ENCODE data around the gene FGG. TPM values are rescaled to one million over a fixed set of nuclear protein-coding genes. Genes with fewer than 3 reads are reported as not detected.

Gene FGG
- total RNA-seq, 2 donors from 2014 or later = not detected

GRCh38 chr4:154564311-154564710 lies 48.1 kb downstream of the FGG start:
- intact Hi-C loops (cut with DNase I, micrococcal nuclease) = no loop called here
- DNase-seq = no peak
- no peak for ATAC-seq

GRCh38 chr4:154562697-154563254 lies 49.7 kb downstream of the FGG start, which contains the start of gene FGB:
Gene FGB, plus strand, starts transcription at chr4:154563011. Its CDS starts 8 bp downstream, at chr4:154563019.
- intact Hi-C loops (cut with DNase I, micrococcal nuclease) = no loop called here
- DNase-seq = no peak
- ATAC-seq = no peak

GRCh38 chr4:154560824-154561231 lies 51.6 kb downstream of the FGG start:
- ATAC-seq (no peak), DNase-seq (no peak)
- intact Hi-C loops (cut with DNase I, micrococcal nuclease) = no loop called here

- intact Hi-C loops (cut with DNase I, micrococcal nuclease) = no loop called here
- ATAC-seq (no peak), DNase-seq (no peak)
Measured at GRCh38 chr4:154560419-154560801, 52.0 kb downstream of the FGG start.

GRCh38 chr4:154559494-154560418 lies 52.7 kb downstream of the FGG start:
- ATAC-seq = peak; percentile 95
- intact Hi-C loops (cut with DNase I, micrococcal nuclease) = loop anchor here (10.0 kb wide), 2 partner anchors 65 to 215 kb away; no protein-coding TSS in a partner anchor
- DNase-seq = peak in 1 of 2 donors; percentile 18

- DNase-seq (no peak), ATAC-seq (no peak)
- intact Hi-C loops (cut with DNase I, micrococcal nuclease) = loop anchor here (10.0 kb wide), 2 partner anchors 66 to 216 kb away; no protein-coding TSS in a partner anchor
Measured at GRCh38 chr4:154559141-154559493, 53.3 kb downstream of the FGG start.

Other genes with a start within 250 kb of the FGG start
- 1 to 10 TPM in 1 of 2 donors, under 1 TPM in 1; 0.43 to 1.5 TPM for gene DCHS2, start 120.9 kb downstream of the FGG start, total RNA-seq
- 10 to 100 TPM; 57.4 to 57.9 TPM for gene PLRG1, start 62.3 kb downstream of the FGG start, total RNA-seq
- not detected for gene FGB, start 49.6 kb downstream of the FGG start, total RNA-seq
- not detected for gene FGA, start 21.9 kb downstream of the FGG start, total RNA-seq
- gene LRAT, start 131.3 kb upstream of the FGG start, total RNA-seq = under 1 TPM; 0.18 to 0.53 TPM
- gene RBM46, start 168.6 kb upstream of the FGG start, total RNA-seq = not detected